ENCODE data around the gene OR9Q1.

The OR9Q1 gene

DNA sequence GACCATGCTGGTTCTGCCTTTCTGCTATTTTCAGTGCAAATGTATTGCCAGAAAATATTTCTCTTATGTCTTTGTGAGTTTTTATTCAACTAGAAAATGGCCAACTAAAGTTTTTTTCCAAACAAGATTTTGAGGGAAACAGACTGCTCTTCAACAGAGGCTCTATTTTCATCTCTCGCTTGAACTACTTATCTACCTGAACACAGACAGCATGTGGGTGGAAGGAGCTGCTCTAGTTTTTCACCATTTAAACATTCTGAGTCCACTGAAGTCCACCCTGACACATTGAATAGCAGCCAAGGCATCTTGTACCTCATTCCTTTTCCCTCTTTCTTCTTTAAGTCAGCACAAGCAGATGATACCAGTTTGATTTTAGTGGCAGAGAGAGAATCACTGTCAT lies 111.5 kb downstream of the OR9Q1 start:
- no peaks in the 10 kb centered on the region for H3K36me3 ChIP-seq (replicated peaks)
- no peak for DNase-seq
- TF ChIP-seq, protein P1, sequence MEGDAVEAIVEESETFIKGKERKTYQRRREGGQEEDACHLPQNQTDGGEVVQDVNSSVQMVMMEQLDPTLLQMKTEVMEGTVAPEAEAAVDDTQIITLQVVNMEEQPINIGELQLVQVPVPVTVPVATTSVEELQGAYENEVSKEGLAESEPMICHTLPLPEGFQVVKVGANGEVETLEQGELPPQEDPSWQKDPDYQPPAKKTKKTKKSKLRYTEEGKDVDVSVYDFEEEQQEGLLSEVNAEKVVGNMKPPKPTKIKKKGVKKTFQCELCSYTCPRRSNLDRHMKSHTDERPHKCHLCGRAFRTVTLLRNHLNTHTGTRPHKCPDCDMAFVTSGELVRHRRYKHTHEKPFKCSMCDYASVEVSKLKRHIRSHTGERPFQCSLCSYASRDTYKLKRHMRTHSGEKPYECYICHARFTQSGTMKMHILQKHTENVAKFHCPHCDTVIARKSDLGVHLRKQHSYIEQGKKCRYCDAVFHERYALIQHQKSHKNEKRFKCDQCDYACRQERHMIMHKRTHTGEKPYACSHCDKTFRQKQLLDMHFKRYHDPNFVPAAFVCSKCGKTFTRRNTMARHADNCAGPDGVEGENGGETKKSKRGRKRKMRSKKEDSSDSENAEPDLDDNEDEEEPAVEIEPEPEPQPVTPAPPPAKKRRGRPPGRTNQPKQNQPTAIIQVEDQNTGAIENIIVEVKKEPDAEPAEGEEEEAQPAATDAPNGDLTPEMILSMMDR (IDR thresholded peaks at IDR 0.05; ENCODE audit: low read depth, low read length, missing control alignments): no peak
- H3K4me3 ChIP-seq (ENCODE audit: low read depth, low read length): no peak overlapping the region
- no peak overlapping the region for H3K27ac ChIP-seq
- in situ Hi-C loops (cut with HindIII; ENCODE audit: low pct_ligation_motif_present, low sequenced_read_pairs): no loop called here
- no peaks in the 10 kb centered on the region for H3K27me3 ChIP-seq (replicated peaks)

- Histone ChIP-seq H3K36me3 (replicated peaks) (no peaks in the 10 kb centered on the region), H3K4me3 (ENCODE audit: low read depth, low read length) (no peak overlapping the region), H3K27me3 (replicated peaks) (no peaks in the 10 kb centered on the region), H3K27ac (no peak overlapping the region)
- TF ChIP-seq, protein P1 (IDR thresholded peaks at IDR 0.05; ENCODE audit: low read depth, low read length, missing control alignments): no peak
- no peak for DNase-seq
- in situ Hi-C loops (cut with HindIII; ENCODE audit: low pct_ligation_motif_present, low sequenced_read_pairs): no loop called here
Measured at GRCh38 chr11:58142761-58143160, 119.1 kb downstream of the OR9Q1 start.

DNA sequence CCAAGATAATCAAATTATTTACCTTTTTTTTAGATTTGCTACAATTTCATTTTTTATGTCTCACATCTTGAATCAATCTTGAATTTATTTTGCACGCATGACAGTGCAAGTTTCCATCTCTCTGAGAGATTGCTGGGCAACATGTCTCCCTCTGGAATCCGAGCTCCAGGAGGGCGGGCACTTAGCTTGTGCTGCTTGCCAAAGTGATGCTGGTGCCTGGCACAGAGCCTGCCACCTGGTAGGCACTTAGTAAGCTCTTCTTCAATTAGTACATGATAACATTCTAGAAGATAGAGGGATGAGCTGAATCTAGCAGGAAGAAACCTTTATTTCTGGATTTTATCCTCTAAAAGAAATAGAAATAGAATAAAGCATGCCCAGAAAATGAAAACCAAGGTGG lies 129.1 kb downstream of the OR9Q1 start:
- in situ Hi-C loops (cut with HindIII; ENCODE audit: low pct_ligation_motif_present, low sequenced_read_pairs): no loop called here
- Histone ChIP-seq H3K4me3 (ENCODE audit: low read depth, low read length) (no peak overlapping the region), H3K27ac (no peak overlapping the region), H3K27me3 (replicated peaks) (no peaks in the 10 kb centered on the region), H3K36me3 (replicated peaks) (no peaks in the 10 kb centered on the region)
- no peak for DNase-seq
- TF ChIP-seq, protein P1 (IDR thresholded peaks at IDR 0.05; ENCODE audit: low read depth, low read length, missing control alignments): no peak

- Histone ChIP-seq H3K36me3 (replicated peaks) (no peaks in the 10 kb centered on the region), H3K4me3 (ENCODE audit: low read depth, low read length) (no peak overlapping the region), H3K27ac (no peak overlapping the region), H3K27me3 (replicated peaks) (no peaks in the 10 kb centered on the region)
- DNase-seq: no peak
- TF ChIP-seq, protein P1 (IDR thresholded peaks at IDR 0.05; ENCODE audit: low read depth, low read length, missing control alignments): no peak
- in situ Hi-C loops (cut with HindIII; ENCODE audit: low pct_ligation_motif_present, low sequenced_read_pairs): no loop called here
Measured at GRCh38 chr11:58164389-58164788, 140.7 kb downstream of the OR9Q1 start.

DNA sequence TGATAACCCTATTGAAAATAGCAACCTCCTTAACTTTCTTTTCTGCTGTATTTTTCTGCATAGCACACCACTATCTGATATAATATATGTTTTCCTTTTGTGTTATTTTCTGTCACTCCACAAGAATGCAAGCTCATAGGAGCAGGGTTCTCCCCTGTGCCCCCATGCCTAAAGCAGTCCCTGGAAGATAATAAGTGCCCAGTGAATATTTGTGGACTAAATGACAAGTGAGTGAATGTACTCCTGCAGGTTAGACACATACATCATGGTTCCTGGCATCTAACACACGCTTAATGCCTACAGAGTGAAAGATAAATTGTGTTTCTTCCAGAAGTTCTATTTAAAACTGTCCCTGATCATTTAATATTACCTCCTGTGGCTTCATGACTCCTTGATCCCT lies 141.3 kb downstream of the OR9Q1 start:
- no peak for DNase-seq
- no peaks in the 10 kb centered on the region for H3K36me3 ChIP-seq (replicated peaks)
- H3K27me3 ChIP-seq (replicated peaks): no peaks in the 10 kb centered on the region
- no peak overlapping the region for H3K4me3 ChIP-seq (ENCODE audit: low read depth, low read length)
- no peak overlapping the region for H3K27ac ChIP-seq
- in situ Hi-C loops (cut with HindIII; ENCODE audit: low pct_ligation_motif_present, low sequenced_read_pairs): no loop called here
- TF ChIP-seq, protein P1 (IDR thresholded peaks at IDR 0.05; ENCODE audit: low read depth, low read length, missing control alignments): no peak

DNA sequence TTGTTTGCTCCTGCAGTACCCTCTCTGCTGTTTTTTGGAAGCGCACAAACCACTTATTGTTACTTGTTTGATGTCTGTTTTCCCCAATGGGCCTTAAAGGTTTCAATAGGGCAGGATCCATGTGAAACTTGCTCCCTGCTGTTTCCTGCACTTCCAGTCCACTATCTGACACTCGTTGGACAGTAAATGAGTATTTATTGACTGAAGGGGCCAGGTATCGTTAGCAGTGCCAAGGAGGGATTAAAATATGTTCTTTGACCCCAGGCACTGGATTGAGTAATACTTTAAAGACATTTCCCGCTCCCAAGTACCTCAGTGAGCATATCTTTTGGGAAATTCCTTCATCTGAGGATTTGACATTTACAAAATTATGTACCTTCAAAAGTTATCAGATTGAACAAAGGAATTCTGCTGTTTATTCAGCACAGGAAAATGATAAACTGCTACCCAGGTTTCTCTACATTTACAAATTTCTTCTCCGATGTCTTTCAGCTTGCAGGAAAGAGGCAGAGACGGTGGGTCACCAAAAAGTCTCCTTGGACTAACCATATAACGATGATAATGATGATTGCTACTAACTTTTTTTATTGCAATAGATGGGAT lies 141.9 kb downstream of the OR9Q1 start:
- TF ChIP-seq, protein P1 (IDR thresholded peaks at IDR 0.05; ENCODE audit: low read depth, low read length, missing control alignments): no peak
- Histone ChIP-seq H3K4me3 (ENCODE audit: low read depth, low read length) (no peak overlapping the region), H3K27ac (no peak overlapping the region), H3K27me3 (replicated peaks) (no peaks in the 10 kb centered on the region), H3K36me3 (replicated peaks) (no peaks in the 10 kb centered on the region)
- DNase-seq: no peak
- in situ Hi-C loops (cut with HindIII; ENCODE audit: low pct_ligation_motif_present, low sequenced_read_pairs): no loop called here
